ENCODE results near the gene UTS2B.

The UTS2B gene

DNA sequence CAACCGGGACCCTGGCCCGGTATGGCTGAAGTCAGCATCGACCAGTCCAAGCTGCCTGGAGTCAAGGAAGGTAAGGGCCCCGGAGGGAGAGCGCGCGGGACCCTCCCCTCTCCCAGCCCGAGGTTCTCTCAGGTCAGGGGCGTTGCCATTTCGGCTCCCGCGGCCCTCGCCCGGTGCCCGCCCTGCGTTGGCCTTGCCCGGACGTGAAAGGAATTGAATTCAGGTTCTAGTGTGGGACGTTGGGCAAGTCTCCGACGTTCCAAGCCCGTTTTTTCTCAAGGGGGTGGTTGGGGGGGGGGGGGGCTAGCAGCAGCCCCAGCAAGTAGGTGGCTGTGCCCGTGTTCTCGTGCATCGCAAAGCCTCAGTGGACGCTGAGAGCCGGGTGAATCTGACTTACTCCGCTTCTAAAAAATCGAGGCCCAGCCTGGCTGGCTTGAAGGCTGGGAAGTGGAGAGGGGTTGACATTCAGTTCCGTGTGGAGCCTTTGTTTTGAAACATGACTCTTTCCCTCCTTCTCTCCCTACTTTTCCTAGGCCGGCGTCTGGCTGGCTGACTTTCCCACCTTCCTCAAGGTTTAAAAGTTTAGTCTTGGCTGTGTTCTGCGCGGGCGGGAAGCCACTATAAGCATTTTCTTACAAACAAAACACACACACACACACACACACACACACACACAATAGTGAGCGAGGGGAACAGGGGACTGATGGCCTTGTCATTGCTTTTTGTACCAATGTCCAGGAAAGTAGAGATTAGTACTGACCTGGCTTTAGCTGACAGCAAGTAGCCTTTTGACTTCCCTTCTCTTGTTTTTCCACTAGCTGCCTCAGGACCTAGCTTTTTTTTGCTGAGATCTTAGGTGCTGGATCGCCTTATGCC, at the start of gene UTS2B:
Gene UTS2B, minus strand, starts transcription at position 873 of the 876 bp plus-strand sequence. CDS start 48,337 bp downstream, outside the sequence.
- DNase-seq (ENCODE audit: low spot score in 2 of 2) (peak in 1 of 2 donors; percentile 50), ATAC-seq (ENCODE audit: low read depth) (peak; percentile 23)
- Mint-ChIP-seq H3K4me1 (peaks cover 33% of the 10 kb centered on the region), H3K9me3 (no peaks in the 10 kb centered on the region), H3K27ac (peak within 1 kb of the TSS; percentile 94), H3K36me3 (peaks cover 10% of the 10 kb centered on the region), H3K4me3 (peak within 1 kb of the TSS; percentile 90), H3K27me3 (no peaks in the 10 kb centered on the region)

GRCh38 chr3:191380001-191380400, 49.7 kb upstream of the UTS2B start:
- no peak overlapping the region for H3K4me3 Mint-ChIP-seq
- no peaks in the 10 kb centered on the region for H3K9me3 Mint-ChIP-seq
- DNase-seq (ENCODE audit: low spot score in 2 of 2) (no peak), ATAC-seq (ENCODE audit: low read depth) (no peak)
- H3K27ac Mint-ChIP-seq: no peak overlapping the region
- H3K27me3 Mint-ChIP-seq: no peaks in the 10 kb centered on the region
- H3K36me3 Mint-ChIP-seq: peaks cover 30% of the 10 kb centered on the region
- peaks cover 25% of the 10 kb centered on the region for H3K4me1 Mint-ChIP-seq

DNA sequence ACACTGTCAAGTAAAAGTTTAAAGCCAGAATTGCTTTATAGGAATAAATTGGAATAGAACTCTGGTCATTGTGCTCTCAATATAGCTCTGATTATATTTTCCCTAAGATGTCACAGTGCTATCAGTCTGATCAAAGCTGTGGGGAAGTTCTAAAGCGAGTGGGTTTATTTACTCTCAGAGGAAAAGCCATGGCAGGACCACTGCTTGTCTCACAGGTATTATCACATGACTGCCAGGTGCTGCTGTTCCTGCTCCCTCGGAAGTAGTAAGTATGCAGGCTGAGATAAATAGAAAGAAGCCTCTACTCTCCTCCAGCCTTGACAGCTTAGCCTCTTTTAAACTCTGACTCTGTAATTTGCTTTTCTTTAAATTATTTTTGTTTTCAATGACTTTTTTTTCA, 49.1 kb upstream of the UTS2B start:
- Mint-ChIP-seq H3K27ac (peak overlapping the region; percentile 86), H3K36me3 (peaks cover 29% of the 10 kb centered on the region), H3K4me1 (peaks cover 26% of the 10 kb centered on the region), H3K9me3 (no peaks in the 10 kb centered on the region), H3K27me3 (no peaks in the 10 kb centered on the region), H3K4me3 (no peak overlapping the region)
- DNase-seq (ENCODE audit: low spot score in 2 of 2): no peak
- ATAC-seq (ENCODE audit: low read depth): peak; percentile 53

DNA sequence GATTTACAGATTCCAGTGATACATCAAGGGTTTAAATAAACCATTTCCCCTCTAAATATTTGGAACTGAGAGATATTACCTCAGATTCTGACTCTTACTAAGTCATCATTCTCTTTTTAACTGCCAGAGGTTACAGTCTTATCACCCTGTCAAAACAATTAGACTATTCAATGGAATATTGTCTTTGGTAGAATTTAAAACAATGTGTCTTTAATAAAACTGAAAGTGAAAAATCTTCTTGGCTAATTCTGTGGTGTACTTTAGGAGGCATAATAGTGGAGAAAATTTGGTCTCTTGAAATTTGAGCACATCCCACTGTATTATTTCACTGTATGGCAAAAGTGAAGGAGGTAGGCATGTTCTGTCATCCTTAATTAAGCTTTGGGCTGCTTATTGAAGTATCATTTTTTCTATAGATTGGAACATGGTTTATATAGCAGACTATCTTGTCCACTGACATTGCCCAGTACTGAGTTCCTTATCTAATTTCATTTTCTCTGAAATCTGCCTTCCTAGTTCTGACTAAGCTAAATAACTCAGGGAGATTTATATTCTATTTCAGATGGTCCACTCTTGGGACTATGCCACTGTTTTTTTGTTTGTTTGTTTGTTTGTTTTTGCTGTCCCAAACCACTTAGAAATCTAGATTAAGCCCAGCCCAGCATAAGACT, 48.0 kb upstream of the UTS2B start:
- no peak for ATAC-seq (ENCODE audit: low read depth)
- H3K27ac Mint-ChIP-seq: peak overlapping the region; percentile 86
- peaks cover 26% of the 10 kb centered on the region for H3K36me3 Mint-ChIP-seq
- no peak overlapping the region for H3K4me3 Mint-ChIP-seq
- no peaks in the 10 kb centered on the region for H3K27me3 Mint-ChIP-seq
- DNase-seq (ENCODE audit: low spot score in 2 of 2): no peak
- peaks cover 26% of the 10 kb centered on the region for H3K4me1 Mint-ChIP-seq
- H3K9me3 Mint-ChIP-seq: no peaks in the 10 kb centered on the region

GRCh38 chr3:191376516-191377141, 46.3 kb upstream of the UTS2B start:
- peak overlapping the region; percentile 52 for H3K27ac Mint-ChIP-seq
- no peaks in the 10 kb centered on the region for H3K27me3 Mint-ChIP-seq
- ATAC-seq (ENCODE audit: low read depth) (no peak), DNase-seq (ENCODE audit: low spot score in 2 of 2) (no peak)
- peaks cover 29% of the 10 kb centered on the region for H3K4me1 Mint-ChIP-seq
- H3K4me3 Mint-ChIP-seq: no peak overlapping the region
- H3K36me3 Mint-ChIP-seq: peaks cover 28% of the 10 kb centered on the region
- H3K9me3 Mint-ChIP-seq: no peaks in the 10 kb centered on the region

- Mint-ChIP-seq H3K27ac (no peak overlapping the region), H3K9me3 (no peaks in the 10 kb centered on the region), H3K4me1 (peaks cover 26% of the 10 kb centered on the region), H3K36me3 (peaks cover 41% of the 10 kb centered on the region), H3K27me3 (no peaks in the 10 kb centered on the region), H3K4me3 (no peak overlapping the region)
- no peak for DNase-seq (ENCODE audit: low spot score in 2 of 2)
- ATAC-seq (ENCODE audit: low read depth): no peak
These were observed 43.0 kb upstream of the UTS2B start for GRCh38 chr3:191373327-191373726.

DNA sequence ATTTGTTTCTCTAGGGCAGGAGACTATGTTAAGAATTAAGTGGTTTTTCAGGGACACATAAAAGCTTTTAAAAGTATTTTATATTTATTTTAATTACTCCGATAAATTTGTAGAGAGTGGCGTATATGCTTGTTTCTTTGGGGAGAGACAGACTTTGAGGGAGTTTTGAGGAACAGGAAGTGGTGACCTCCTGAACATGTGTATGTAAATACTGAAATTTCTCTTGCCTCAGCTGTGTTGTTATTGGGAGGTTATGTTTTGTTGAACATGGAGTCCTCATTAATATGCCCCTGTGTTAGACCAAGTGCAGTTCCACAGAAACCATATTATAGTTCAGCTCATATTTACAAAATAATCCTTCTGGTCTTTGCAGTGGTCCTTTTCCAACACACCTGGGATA, 41.8 kb upstream of the UTS2B start:
- H3K4me1 Mint-ChIP-seq: peaks cover 21% of the 10 kb centered on the region
- no peak for DNase-seq (ENCODE audit: low spot score in 2 of 2)
- peaks cover 39% of the 10 kb centered on the region for H3K36me3 Mint-ChIP-seq
- no peaks in the 10 kb centered on the region for H3K9me3 Mint-ChIP-seq
- H3K4me3 Mint-ChIP-seq: peak overlapping the region; percentile 13
- peak; percentile 95 for ATAC-seq (ENCODE audit: low read depth)
- peak overlapping the region; percentile 61 for H3K27ac Mint-ChIP-seq
- no peaks in the 10 kb centered on the region for H3K27me3 Mint-ChIP-seq

- H3K36me3 Mint-ChIP-seq: peaks cover 35% of the 10 kb centered on the region
- peaks cover 22% of the 10 kb centered on the region for H3K4me1 Mint-ChIP-seq
- ATAC-seq (ENCODE audit: low read depth): no peak
- no peaks in the 10 kb centered on the region for H3K27me3 Mint-ChIP-seq
- H3K27ac Mint-ChIP-seq: peak overlapping the region; percentile 31
- no peak for DNase-seq (ENCODE audit: low spot score in 2 of 2)
- no peaks in the 10 kb centered on the region for H3K9me3 Mint-ChIP-seq
- no peak overlapping the region for H3K4me3 Mint-ChIP-seq
These were observed 39.3 kb upstream of the UTS2B start for GRCh38 chr3:191369616-191370010.

GRCh38 chr3:191368755-191369615, 38.7 kb upstream of the UTS2B start:
- Mint-ChIP-seq H3K27me3 (no peaks in the 10 kb centered on the region), H3K9me3 (no peaks in the 10 kb centered on the region), H3K36me3 (peaks cover 35% of the 10 kb centered on the region), H3K4me3 (no peak overlapping the region), H3K27ac (peak overlapping the region; percentile 67), H3K4me1 (peaks cover 23% of the 10 kb centered on the region)
- no peak for DNase-seq (ENCODE audit: low spot score in 2 of 2)
- ATAC-seq (ENCODE audit: low read depth): no peak

- no peaks in the 10 kb centered on the region for H3K9me3 Mint-ChIP-seq
- H3K27ac Mint-ChIP-seq: peak overlapping the region; percentile 80
- peaks cover 20% of the 10 kb centered on the region for H3K4me1 Mint-ChIP-seq
- no peak overlapping the region for H3K4me3 Mint-ChIP-seq
- H3K27me3 Mint-ChIP-seq: no peaks in the 10 kb centered on the region
- no peak for ATAC-seq (ENCODE audit: low read depth)
- no peak for DNase-seq (ENCODE audit: low spot score in 2 of 2)
- H3K36me3 Mint-ChIP-seq: peaks cover 36% of the 10 kb centered on the region
These were observed 36.3 kb upstream of the UTS2B start for GRCh38 chr3:191366675-191367074.

- Mint-ChIP-seq H3K36me3 (peaks cover 37% of the 10 kb centered on the region), H3K4me1 (peaks cover 36% of the 10 kb centered on the region), H3K4me3 (no peak overlapping the region), H3K27me3 (no peaks in the 10 kb centered on the region), H3K27ac (peak overlapping the region; percentile 72), H3K9me3 (no peaks in the 10 kb centered on the region)
- ATAC-seq (ENCODE audit: low read depth) (no peak), DNase-seq (ENCODE audit: low spot score in 2 of 2) (no peak)
These were observed 32.9 kb upstream of the UTS2B start for GRCh38 chr3:191363221-191363620.

GRCh38 chr3:191362524-191363090, 32.3 kb upstream of the UTS2B start:
- Mint-ChIP-seq H3K4me1 (peaks cover 41% of the 10 kb centered on the region), H3K27ac (peak overlapping the region; percentile 90)

DNA sequence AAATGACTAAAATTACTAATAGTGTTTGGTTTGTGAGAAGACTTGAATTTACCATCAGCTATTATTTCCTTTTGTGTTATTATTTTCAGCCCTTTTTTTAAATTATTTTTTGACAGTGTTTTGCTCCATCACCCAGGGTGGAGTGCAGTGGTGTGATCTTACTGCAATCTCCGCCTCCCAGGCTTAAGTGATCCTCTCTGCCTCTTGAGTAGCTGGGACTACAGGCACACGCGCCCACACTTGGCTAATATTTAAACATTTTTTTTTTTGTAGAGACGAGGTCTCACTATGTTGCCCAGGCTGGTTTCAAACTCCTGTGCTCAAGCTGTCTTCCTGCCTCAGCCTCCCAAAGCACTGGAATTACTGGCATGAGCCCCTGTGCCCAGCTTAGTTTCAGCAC, 31.7 kb upstream of the UTS2B start:
- peak overlapping the region; percentile 90 for H3K27ac Mint-ChIP-seq
- no peaks in the 10 kb centered on the region for H3K9me3 Mint-ChIP-seq
- ATAC-seq (ENCODE audit: low read depth): no peak
- peaks cover 40% of the 10 kb centered on the region for H3K36me3 Mint-ChIP-seq
- H3K4me1 Mint-ChIP-seq: peaks cover 44% of the 10 kb centered on the region
- no peak overlapping the region for H3K4me3 Mint-ChIP-seq
- DNase-seq (ENCODE audit: low spot score in 2 of 2): no peak
- H3K27me3 Mint-ChIP-seq: no peaks in the 10 kb centered on the region

More at GRCh38 chr3:191362524-191363090, 32.3 kb upstream of the UTS2B start:
- DNase-seq (ENCODE audit: low spot score in 2 of 2): no peak
- Mint-ChIP-seq H3K9me3 (no peaks in the 10 kb centered on the region), H3K27me3 (no peaks in the 10 kb centered on the region), H3K36me3 (peaks cover 40% of the 10 kb centered on the region), H3K4me3 (no peak overlapping the region)
- ATAC-seq (ENCODE audit: low read depth): no peak

Measured in memory B cell (primary cell).